SHP77 treated with DMSO at 0.1 percent for 48 hours (cell line): ENCODE measurements around the gene PPA1.
"Not testable (repeated sequence)": the region's sequence is repeated elsewhere in the genome, so short reads cannot be mapped to it uniquely, and the experiment has no call there.

Source experiments
- DNase-seq: peaks from one replicate; lab custom pipeline; 2025; lab: John Stamatoyannopoulos, UW

PPA1 gene

GRCh38 chr10:70169011-70169410, 64.2 kb downstream of the PPA1 start:
- no peak for DNase-seq

- no peak for DNase-seq
Measured at GRCh38 chr10:70167246-70167645, 66.0 kb downstream of the PPA1 start.

GRCh38 chr10:70166394-70166793, 66.8 kb downstream of the PPA1 start:
- DNase-seq = no peak

GRCh38 chr10:70164163-70164562, 69.1 kb downstream of the PPA1 start:
- DNase-seq = no peak

GRCh38 chr10:70163448-70163847, 69.8 kb downstream of the PPA1 start:
- no peak for DNase-seq

- no peak for DNase-seq
Measured at GRCh38 chr10:70162892-70163201, 70.4 kb downstream of the PPA1 start.

GRCh38 chr10:70162151-70162891, 70.9 kb downstream of the PPA1 start:
- no peak for DNase-seq

- no peak for DNase-seq
Measured at GRCh38 chr10:70160798-70161197, 72.4 kb downstream of the PPA1 start.

- not testable (repeated sequence) for DNase-seq
Measured at GRCh38 chr10:70159366-70159765, 73.9 kb downstream of the PPA1 start.

GRCh38 chr10:70158113-70158512, 75.1 kb downstream of the PPA1 start:
- DNase-seq = no peak

- DNase-seq = no peak
Measured at GRCh38 chr10:70155255-70155838, 77.9 kb downstream of the PPA1 start.
